Fibroblast of lung (primary cell): ENCODE data around the gene TYRP1. TPM values are rescaled to one million over a fixed set of nuclear protein-coding genes. Genes with fewer than 3 reads are reported as not detected.

Experiments used
- DNase-seq, 2 donors: peaks; one replicate each; pipeline versions ENCODE4 v3.0.0 to v3.0.0-alpha.2; 2010; ENCODE audit warnings: low read depth in 2 of 2
- H2AFZ ChIP-seq: 2 replicates; pipeline ENCODE4 v1.5.1; 2012; ENCODE audit warnings: low read length, control low read depth, inconsistent platforms
- H3K27ac ChIP-seq: 2 replicates; pipeline ENCODE4 v1.5.1; 2011; ENCODE audit warnings: low read length, control low read depth; ENCODE audit not compliant: insufficient read depth
- H3K27me3 ChIP-seq: 2 replicates; pipeline ENCODE4 v1.5.1; 2011; ENCODE audit warnings: mild to moderate bottlenecking, low read length; ENCODE audit not compliant: control insufficient read depth, insufficient read depth
- H3K36me3 ChIP-seq: 2 replicates; pipeline ENCODE4 v1.5.1; 2011; ENCODE audit warnings: low read length; ENCODE audit not compliant: control insufficient read depth, insufficient read depth
- H3K4me1 ChIP-seq: 2 replicates; pipeline ENCODE4 v1.5.1; 2011; ENCODE audit warnings: low read length; ENCODE audit not compliant: control insufficient read depth, insufficient read depth; ENCODE audit errors: extremely low read depth
- H3K4me2 ChIP-seq: 2 replicates; pipeline ENCODE4 v1.5.1; 2011; ENCODE audit warnings: low read length, control low read depth; ENCODE audit not compliant: insufficient read depth; ENCODE audit errors: extremely low read depth
- H3K4me3 ChIP-seq, 4 experiments: fragments of 200-600 bp in 1 of 4; sonication (generic) in 1 of 4; replicated peaks in 1 of 4; 2 replicates each; pipeline ENCODE4 v1.5.1; 2011 to 2016; ENCODE audit warnings: low read length in 4 of 4, low read depth in 3 of 4, mild to moderate bottlenecking in 3 of 4, control low read depth in 2 of 4, inconsistent platforms in 1 of 4, mixed read lengths in 1 of 4; ENCODE audit not compliant: insufficient read depth in 1 of 4; ENCODE audit errors: control extremely low read depth in 1 of 4
- H3K79me2 ChIP-seq: 2 replicates; pipeline ENCODE4 v1.5.1; 2012; ENCODE audit warnings: mild to moderate bottlenecking, low read length, inconsistent platforms; ENCODE audit not compliant: control insufficient read depth, insufficient read depth
- H3K9ac ChIP-seq: 2 replicates; pipeline ENCODE4 v1.5.1; 2011; ENCODE audit warnings: mild to moderate bottlenecking, low read length, control low read depth; ENCODE audit not compliant: insufficient read depth
- H3K9me3 ChIP-seq: 2 replicates; pipeline ENCODE4 v1.5.1; 2012; ENCODE audit warnings: low read depth, low read length; ENCODE audit not compliant: control insufficient read depth, insufficient read depth
- H4K20me1 ChIP-seq: 2 replicates; pipeline ENCODE4 v1.5.1; 2011; ENCODE audit warnings: low read length; ENCODE audit not compliant: control insufficient read depth, insufficient read depth; ENCODE audit errors: extremely low read depth
- EZH2 ChIP-seq: IDR thresholded peaks from 2 replicates; pipeline ENCODE4 v1.5.1; 2012; ENCODE audit warnings: low read length, control low read depth, mild to moderate bottlenecking; ENCODE audit errors: missing control alignments
- polyA plus RNA-seq, 2 donors: library from polyadenylated mRNA; depleted of rRNA in 1 of 2; stranded (reverse) in 1 of 2; unstranded in 1 of 2; fragments of >200 nt; gene quantifications; 2 replicates each; pipeline ENCODE4 v1.2.1, GENCODE V29; 2011 to 2012; ENCODE audit warnings: missing spikeins in 1 of 2
- total RNA-seq: library from RNA; depleted of rRNA; stranded (reverse); fragments of >200 nt; gene quantifications from 2 replicates; pipeline ENCODE4 v1.2.1, GENCODE V29; 2014
- TF ChIP-seq, protein P1 (sequence below), 2 donors: IDR thresholded peaks in 1 of 2; conservative IDR thresholded peaks in 1 of 2; 1 replicate in 1 of 2; 2 replicates in 1 of 2; pipeline ENCODE4 v1.5.1; 2011 to 2012; ENCODE audit warnings: low read length in 2 of 2, control low read depth in 1 of 2, inconsistent platforms in 1 of 2, low read depth in 1 of 2, mild to moderate bottlenecking in 1 of 2

The TYRP1 gene
- total and polyA plus RNA-seq, 2 donors (not counting 1 experiment from before 2014, with no cell fraction given) = 0.11 to 0.17 TPM

DNA sequence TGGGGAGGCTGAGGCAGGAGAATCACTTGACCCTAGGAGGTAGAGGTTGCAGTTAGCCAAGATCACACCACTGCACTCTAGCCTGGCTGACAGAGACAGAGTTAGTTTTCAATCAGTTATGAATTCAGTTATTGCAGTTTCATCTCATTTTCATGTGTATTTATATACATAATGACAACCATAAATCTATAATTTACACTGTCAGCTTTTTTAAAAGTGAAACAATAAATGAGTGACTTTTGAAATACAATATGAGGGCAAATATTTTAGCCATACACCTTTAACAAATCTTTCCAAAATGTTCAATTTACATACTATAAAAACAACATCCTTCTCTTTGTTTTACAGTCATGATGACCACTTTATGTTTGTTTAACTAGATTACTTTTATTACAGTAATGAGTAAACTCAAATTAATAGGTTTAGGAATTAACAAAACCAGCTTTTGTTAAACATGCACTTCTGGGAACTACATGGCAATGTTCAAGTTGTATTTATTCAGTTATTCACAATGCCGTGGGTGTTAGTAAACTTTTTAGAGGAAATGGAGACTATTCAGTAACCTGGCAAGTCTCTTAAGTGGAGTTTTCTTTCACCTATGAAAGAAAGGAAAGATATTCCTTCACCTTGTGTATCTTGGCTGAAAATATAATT, 12.7 kb downstream of the TYRP1 start:
- no peak overlapping the region for H3K9ac ChIP-seq
- H3K79me2 ChIP-seq = no peaks in the 10 kb centered on the region
- TF ChIP-seq, protein P1, sequence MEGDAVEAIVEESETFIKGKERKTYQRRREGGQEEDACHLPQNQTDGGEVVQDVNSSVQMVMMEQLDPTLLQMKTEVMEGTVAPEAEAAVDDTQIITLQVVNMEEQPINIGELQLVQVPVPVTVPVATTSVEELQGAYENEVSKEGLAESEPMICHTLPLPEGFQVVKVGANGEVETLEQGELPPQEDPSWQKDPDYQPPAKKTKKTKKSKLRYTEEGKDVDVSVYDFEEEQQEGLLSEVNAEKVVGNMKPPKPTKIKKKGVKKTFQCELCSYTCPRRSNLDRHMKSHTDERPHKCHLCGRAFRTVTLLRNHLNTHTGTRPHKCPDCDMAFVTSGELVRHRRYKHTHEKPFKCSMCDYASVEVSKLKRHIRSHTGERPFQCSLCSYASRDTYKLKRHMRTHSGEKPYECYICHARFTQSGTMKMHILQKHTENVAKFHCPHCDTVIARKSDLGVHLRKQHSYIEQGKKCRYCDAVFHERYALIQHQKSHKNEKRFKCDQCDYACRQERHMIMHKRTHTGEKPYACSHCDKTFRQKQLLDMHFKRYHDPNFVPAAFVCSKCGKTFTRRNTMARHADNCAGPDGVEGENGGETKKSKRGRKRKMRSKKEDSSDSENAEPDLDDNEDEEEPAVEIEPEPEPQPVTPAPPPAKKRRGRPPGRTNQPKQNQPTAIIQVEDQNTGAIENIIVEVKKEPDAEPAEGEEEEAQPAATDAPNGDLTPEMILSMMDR (conservative IDR thresholded peaks at IDR 0.05 in 1 of 2, IDR thresholded peaks at IDR 0.05 in 1 of 2; ENCODE audit: low read depth in 1 of 2, low read length in 2 of 2) = no peak
- TF ChIP-seq EZH2 = no peak
- no peaks in the 10 kb centered on the region for H3K36me3 ChIP-seq
- H3K4me1 ChIP-seq = peaks cover 2% of the 10 kb centered on the region
- H3K27ac ChIP-seq = no peak overlapping the region
- no peaks in the 10 kb centered on the region for H3K27me3 ChIP-seq
- no peak overlapping the region for H3K4me3 ChIP-seq
- DNase-seq = no peak
- H3K9me3 ChIP-seq = no peaks in the 10 kb centered on the region
- no peak overlapping the region for H3K4me2 ChIP-seq
- no peaks in the 10 kb centered on the region for H4K20me1 ChIP-seq
- no peak overlapping the region for H2AFZ ChIP-seq

DNA sequence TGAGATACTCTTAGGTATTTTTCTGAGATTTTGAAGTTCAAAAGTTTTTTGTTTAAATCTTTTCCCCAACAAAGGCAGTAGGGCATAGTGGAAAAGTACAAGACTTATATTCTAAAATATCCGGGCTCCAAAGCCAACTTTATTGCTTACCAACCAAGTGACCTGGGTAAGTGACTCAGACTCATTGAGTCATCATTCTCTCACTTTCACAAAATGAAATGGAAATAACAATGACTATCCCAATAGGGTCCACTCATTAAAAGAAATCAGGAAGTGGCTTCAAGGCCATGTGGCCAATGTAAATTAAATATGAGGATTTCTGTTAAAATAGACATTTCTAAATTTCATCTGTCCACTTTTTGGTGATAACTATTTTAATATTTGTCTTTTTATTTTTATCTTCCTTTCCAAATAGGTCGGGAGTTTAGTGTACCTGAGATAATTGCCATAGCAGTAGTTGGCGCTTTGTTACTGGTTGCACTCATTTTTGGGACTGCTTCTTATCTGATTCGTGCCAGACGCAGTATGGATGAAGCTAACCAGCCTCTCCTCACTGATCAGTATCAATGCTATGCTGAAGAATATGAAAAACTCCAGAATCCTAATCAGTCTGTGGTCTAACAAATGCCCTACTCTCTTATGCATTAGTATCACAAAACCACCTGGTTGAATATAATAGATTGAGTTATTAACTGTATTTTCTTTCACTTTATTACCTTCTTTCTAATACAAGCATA, 15.5 kb downstream of the TYRP1 start:
- Histone ChIP-seq H3K79me2 (no peaks in the 10 kb centered on the region), H3K27ac (no peak overlapping the region), H2AFZ (no peak overlapping the region), H3K9ac (no peak overlapping the region), H3K4me1 (peaks cover 2% of the 10 kb centered on the region), H3K4me3 (no peak overlapping the region), H4K20me1 (no peaks in the 10 kb centered on the region), H3K36me3 (no peaks in the 10 kb centered on the region), H3K9me3 (no peaks in the 10 kb centered on the region), H3K4me2 (peak overlapping the region; percentile 25), H3K27me3 (no peaks in the 10 kb centered on the region)
- peak; percentile 83 to 84 for DNase-seq
- TF ChIP-seq EZH2 = no peak
- TF ChIP-seq, protein P1 (conservative IDR thresholded peaks at IDR 0.05 in 1 of 2, IDR thresholded peaks at IDR 0.05 in 1 of 2; ENCODE audit: low read depth in 1 of 2, low read length in 2 of 2) = no peak

DNA sequence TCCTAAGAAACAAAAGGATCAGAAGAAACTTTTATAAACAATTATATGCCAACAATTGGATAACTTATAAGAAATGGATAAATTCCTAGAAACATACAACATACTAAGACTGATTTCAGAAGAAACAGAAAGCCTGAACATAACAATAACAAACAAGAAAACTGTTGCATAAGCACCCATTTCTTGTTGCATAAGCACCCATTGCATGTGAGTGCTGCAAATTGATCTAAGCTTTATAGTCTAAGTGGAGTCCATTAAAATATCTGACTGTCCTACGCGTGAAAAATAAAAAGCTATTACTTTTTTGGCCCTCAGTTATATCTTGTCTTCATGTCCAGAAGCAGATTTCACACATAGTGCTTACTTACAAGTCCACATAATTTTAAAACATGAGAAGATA, 19.3 kb downstream of the TYRP1 start:
- Histone ChIP-seq H3K4me2 (no peak overlapping the region), H4K20me1 (no peaks in the 10 kb centered on the region), H3K36me3 (no peaks in the 10 kb centered on the region), H3K9me3 (no peaks in the 10 kb centered on the region), H3K79me2 (no peaks in the 10 kb centered on the region), H3K27me3 (no peaks in the 10 kb centered on the region), H3K4me3 (no peak overlapping the region), H3K4me1 (peaks cover 2% of the 10 kb centered on the region), H2AFZ (no peak overlapping the region), H3K27ac (no peak overlapping the region), H3K9ac (no peak overlapping the region)
- DNase-seq = peak in 1 of 2 donors; percentile 35
- TF ChIP-seq, protein P1 (conservative IDR thresholded peaks at IDR 0.05 in 1 of 2, IDR thresholded peaks at IDR 0.05 in 1 of 2; ENCODE audit: low read depth in 1 of 2, low read length in 2 of 2) = no peak
- no peak for TF ChIP-seq EZH2
